HL-60/S4 treated with phorbol 12-myristate 13-acetate at 8.2 ng/mL for 4 days and 3 days (cell line): Measurements from ENCODE around the gene PROM1.

ENCODE experiments used
- in situ Hi-C: fragments of 300-500 bp; cut with MboI; formaldehyde crosslinking; loops from 2 replicates; pipeline ENCODE4 v1.15.0; 2022; ENCODE audit warnings: low sequenced_read_pairs

PROM1 gene

DNA sequence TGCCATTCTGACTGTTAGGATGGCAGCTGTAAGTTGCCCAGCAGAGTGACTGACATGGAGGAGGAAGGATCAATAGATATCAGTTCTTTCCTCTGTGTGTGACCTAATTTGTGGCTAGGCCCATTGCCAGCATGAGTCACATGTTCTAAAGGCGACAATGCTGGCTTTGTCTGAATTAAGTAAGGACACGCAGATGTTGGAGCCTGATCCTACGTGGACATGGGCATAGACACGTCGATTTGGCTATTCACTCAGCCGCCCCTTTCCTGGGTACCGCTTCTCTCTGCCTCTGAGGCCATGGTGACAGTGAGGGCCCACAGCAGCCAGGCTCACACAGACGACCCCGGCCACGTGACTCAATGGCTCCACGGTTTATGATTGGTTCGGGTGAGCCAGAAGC is 16.3 kb downstream of the PROM1 start:
- in situ Hi-C loops: no loop called here

DNA sequence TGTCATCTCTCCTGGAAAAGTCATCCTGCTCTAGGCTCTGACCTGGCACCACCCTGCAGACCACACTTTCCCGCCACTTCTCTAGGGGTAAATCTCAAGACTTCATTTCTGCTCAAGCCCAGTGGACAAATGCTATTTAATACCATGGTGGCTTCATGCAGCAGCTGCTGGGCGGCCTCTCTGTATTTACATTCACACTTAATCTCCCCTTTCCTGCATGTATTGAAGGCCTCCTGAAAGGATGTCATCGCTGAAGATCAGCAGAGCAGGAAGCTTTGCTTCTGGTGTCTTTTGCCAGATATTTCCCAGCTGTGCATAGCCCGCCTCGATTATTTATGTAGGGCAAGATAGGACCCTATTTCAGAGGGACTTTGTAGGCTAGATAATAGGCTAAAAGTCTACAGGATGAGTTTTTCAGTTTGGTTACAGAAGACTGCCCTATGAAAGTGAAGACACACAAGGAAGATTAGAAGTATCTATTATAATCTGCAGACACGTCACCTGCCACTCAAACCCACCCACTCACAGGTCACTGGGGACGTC is 17.2 kb downstream of the PROM1 start:
- in situ Hi-C loops: no loop called here

DNA sequence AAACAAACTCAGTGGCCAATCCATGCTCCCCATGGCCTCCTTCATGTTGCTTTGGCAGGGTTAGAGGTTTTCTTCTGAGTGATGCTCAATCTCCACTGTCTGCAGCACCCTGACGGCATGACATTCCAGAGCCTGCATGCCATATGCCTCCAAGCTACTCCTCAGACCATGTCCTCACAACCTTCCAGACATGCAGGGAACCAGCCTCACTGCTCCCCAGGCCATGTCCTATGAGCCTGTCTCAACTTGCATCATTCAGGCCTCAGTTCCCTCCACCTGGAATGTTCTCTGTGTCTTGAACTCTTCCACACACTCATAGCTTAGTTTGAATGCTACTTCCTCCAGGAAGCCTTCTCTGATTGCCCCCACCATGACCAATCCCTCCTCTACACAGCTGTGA is 18.8 kb downstream of the PROM1 start:
- in situ Hi-C loops: no loop called here

DNA sequence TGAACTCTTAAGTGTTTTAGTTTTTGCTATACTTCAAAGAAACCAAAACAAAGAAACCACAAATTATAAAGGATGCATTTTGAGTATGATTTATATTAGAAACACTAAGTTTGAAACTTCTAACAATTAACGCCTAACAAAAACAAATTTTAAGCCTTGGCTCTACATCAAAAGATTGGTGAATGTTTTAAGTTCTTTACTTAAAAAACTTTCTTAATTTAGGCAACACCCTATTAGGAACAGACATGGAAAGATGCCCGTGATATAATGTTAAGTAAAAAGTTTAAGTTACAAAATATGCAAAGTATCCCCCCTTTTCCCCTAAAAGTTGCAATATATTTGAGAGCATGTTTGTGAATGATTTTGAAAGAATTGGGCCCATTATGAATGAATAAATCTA is 21.2 kb downstream of the PROM1 start:
- in situ Hi-C loops: no loop called here

DNA sequence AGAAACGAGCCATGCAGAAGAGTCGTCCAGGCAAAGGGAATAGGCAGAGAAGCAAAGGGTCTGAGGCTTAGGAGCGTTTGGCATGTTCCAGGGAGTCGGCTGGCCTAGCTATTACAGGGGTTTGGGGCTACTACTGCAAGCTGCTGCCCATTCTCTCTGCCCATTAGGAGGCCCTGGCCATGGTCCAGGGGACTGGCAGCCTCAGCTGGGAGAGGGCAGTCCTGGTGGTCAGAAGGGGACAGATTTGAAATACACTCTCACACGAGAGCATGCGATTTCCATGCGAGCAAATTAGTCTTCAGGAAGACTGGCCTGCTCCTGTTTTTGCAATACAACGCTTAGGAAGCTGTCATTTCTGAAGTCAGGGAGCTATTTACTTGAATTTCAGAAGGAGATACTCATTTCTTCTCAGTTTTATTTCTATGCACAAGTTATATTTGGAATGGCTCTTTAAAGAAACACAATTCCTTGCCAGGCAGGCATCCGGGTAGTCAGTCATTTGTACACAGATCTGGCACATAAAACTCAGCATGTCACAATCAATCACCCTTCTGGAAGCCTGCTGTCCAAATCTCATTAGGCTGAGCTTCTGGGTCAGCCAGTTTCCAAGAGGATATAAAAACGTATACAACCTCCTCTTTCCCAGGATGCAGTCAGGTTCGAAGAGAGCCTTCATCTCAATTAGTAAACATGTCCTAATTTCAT is 27.0 kb downstream of the PROM1 start:
- in situ Hi-C loops: no loop called here

DNA sequence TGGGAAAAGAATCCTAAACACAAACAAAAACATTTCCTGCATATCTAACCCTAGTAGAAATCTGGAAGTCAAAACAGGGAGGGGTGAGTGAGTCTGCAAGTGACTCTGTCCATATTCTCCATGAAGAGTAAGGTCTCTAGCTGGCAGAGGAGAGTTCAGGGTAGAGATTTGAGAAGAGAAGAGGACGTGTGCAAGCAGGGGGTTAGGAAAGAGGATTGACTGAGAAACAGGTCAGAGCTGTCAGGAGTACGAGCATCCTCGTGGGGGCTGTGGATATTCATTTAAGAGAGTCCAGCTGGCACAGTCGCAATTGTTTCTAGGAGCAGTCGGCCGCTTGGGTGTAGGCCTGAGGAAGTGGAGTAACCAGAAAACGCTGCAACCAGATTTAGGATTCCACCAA is 27.9 kb downstream of the PROM1 start:
- in situ Hi-C loops: no loop called here

DNA sequence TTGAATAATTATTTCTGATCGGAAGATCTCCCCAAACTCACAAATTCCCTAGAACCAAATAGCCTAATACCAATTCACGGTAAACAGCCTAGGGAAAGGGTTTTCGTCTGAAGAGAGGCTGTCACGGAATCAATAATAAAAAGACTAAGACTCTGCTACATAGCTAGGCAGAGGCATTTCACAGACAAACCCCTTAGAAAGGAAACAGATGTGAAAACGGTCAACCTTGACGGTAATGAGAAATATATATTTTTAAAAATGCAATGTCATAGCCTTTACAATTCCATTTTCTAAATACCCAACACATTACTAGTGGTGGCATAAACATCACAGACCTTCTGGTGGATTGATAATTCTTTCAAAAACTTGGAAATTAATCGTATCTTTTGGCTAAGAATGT is 28.4 kb downstream of the PROM1 start:
- in situ Hi-C loops: no loop called here

DNA sequence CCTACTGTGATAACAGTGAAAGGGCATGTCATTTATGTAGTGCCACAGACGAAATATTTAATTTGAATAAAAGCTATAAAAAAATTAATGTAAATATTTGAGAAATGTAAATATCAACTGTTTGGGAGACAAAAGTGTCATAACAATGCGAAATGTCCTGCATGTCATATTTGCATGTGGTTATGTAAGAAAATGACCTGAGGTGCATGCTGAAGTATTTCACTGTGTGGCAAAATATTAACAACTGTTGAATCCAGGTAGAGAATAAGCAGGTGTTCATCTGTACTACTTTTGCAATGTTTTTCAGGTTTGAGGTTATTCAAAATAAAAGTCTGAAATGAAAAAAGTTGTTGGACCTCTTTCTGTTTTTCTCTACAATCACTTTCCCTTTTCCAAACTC is 30.9 kb downstream of the PROM1 start:
- in situ Hi-C loops: no loop called here

DNA sequence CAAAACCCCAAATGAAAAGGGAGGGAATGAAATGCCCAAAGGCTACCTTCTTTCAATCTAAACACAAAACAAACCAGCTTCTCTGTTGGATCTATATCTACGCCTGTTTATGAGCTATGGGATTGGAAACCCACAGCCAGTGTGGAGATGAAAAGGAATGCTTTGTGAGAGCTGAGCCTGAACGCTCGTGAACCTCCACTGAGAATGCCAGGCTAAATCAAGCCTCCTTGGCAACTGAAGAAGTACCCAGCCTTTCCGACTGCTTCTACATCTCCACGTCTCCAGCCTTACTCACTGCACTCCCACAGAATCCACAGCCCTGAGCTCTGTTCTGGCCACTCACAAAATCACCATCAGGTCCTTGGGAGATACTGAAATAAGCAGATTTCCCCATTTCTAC is 31.8 kb downstream of the PROM1 start:
- in situ Hi-C loops: no loop called here

DNA sequence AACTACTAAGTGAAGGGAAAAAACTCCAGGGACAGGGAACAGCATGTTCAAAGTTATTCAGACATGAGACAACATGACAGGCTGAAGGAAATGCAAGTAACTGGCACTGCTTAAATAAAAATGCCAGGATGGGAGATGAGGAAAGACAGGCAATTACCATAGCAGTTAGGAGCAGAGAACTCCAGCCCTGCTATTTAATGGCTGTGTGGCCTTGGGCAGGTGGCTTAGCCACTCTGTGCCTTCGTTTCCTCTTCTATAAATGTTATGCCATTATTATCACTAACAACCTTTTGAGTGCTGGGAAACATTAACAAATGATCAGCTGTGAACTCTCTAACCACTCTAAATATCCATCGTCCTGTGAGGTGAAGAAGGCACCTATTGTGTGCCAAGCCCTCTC is 32.7 kb downstream of the PROM1 start:
- in situ Hi-C loops: no loop called here

DNA sequence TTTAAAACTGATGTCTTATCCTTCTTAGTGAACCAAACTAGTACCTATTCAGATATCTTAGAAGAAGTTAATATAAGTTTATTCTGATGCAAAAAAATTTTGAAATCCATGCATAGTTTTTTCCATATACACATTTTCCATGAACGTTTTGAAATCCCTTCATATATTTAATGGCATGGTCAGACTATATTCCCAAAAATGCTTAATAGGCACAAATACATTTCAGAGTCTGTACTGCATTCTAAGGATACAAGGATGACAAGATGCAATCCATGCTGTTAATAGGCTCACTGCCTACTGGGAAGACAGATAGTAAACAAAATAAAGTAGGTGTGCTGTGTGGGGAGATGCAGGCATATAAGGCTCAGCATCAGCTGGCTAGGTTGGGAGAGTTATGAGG is 33.2 kb downstream of the PROM1 start:
- in situ Hi-C loops: no loop called here

DNA sequence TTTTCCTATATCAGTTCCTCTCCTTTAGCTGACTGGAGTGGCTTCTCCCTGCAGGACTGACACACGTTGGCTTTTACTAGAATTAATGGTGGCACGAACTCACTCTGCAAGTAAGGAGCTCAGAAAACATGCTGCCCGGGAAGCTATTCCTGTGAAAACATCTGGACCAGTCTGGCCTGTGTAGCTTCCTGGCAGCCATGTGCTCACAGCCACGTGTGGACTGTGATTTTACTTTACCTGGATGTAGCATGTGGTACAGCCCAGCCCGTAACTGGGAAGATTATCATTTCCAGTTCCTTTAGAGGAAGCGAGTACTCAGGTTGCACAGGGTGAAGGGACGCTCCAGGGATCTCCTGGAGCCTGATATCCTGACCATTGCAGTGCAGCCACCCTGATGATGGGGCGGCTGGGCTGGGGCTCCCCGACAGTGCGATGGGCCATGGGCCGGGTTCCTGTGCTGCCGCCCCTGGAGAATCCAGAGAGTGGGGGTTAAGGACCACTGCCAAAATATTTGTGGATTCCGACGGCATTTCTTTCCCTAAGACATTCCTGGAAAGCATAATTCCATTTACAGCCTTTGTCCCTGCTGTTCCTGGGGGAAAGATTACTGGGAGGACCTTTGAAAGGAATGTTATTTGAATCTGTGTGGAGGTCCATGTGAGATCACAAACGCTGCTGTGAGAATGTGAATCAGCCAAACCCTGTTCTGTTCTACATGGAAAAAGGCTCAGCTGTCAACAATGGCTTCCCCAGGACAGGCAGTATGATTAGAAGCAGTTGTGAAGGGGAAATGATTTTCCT is 35.0 kb downstream of the PROM1 start:
- in situ Hi-C loops: loop anchor here (25.0 kb wide), 1 partner anchor 213 kb away; no protein-coding TSS in a partner anchor

DNA sequence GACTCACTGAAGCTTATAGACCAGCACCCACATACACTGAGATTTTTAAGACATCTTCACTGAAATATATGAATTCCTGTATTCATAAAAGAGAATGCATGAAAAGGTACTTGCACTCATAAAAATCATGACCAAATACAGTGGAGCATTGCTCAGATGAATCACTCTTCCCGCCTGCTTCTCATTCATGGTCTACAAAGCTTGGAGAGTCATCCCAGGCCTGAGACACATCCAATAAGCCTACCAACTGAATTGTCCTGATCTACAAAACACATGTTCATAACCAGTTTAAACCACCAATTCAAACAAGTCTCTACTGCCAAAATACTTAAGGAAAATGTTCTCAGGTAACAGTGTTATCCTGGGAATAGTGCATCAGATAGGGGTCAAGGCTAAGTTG is 38.1 kb downstream of the PROM1 start:
- in situ Hi-C loops: loop anchor here (25.0 kb wide), 1 partner anchor 217 kb away; no protein-coding TSS in a partner anchor

DNA sequence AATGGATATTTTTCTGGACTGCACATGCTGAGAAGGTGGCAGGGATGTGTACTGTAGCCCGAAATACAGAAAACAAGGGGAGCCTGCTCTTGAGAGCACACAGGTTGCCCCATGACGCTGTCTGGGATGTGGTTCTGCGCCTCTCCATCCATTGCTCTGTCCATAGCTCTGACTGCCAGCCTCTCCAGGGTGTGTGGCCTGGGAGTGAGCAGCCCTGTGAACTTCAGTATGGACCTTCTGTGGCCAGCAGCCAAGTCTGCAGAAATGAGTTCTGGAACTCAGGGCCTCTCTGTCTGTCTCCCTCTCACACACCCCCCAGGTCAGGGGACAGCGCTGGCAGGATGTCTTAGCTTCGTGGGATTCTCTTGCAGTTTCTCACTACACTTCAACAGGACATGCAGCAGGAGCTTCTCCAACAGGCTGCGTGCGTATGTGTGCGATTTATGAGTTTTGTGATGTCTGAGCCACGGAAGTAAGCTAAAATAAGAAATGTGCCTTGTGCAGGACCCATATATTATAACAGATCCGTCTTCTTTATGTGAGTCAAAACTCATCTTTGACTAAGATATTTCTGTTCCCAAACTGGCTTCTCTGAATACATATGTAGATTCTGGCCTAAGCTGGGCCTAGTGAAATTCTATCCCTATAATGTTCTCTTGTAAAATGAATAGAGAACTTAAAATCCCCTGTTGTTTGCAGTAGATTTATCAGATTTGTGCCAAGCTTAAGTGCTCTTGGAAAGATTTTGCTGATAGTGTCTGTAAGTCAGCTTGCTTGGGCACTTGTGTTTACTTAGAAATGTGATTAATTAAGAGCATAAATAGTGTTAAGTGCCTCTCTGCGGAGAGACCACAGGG is 40.0 kb downstream of the PROM1 start:
- in situ Hi-C loops: loop anchor here (25.0 kb wide), 1 partner anchor 218 kb away; no protein-coding TSS in a partner anchor

DNA sequence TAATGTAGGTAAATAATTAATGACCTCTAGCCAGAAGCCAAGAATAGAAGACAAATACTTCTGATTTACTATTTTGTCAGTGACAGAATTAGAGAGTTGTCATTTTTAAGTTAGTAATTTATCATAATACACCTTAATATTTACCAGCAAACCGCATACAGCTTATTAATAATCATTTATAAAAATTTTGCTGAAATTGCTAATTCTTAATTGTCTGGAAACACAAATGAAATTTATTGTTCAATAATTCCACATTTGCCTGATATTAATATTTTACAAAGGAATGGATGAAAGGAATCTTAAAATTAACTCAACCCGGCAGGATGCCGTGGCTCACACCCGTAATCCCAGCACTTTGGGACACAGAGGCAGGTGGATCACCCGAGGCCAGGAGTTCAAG is 44.7 kb downstream of the PROM1 start:
- in situ Hi-C loops: loop anchor here (25.0 kb wide), 1 partner anchor 223 kb away; no protein-coding TSS in a partner anchor

DNA sequence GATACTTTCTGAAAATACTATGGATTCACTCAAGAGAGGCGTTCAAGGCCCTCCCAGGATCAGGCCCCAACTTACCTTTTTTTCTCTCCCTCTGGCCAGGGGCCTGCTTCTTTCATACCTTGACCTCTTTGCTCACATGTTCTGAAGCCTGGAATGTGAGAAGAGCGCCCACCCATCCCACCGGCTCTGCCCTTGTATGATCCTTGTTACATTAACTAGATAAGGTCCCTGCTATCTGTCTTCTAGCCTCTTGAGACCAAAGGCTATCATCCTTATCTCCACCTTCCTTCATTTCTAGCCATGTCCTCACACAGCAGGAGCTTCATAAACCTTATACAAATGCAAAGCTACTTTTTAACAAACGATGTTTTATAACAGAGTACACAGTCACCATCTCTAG is 45.9 kb downstream of the PROM1 start:
- in situ Hi-C loops: loop anchor here (25.0 kb wide), 1 partner anchor 224 kb away; no protein-coding TSS in a partner anchor

DNA sequence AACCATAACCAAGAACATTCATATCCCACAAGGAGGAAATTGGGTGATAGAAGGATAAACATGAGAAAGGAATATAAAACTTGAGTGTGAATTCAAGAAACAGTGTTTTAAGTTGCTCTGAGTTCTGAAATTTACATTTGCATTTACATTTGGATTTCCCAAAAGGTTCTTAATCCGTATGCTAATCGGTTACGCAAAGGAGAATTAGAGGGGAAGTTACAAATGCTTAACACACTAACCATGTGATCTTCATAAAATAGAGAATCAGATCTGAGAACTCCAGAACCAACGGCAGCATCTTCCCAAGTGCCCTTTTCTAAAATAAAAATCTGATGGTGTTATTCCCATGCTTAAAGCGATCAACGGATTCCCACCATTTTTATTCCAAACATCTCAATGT is 48.0 kb downstream of the PROM1 start:
- in situ Hi-C loops: loop anchor here (25.0 kb wide), 1 partner anchor 226 kb away; no protein-coding TSS in a partner anchor

DNA sequence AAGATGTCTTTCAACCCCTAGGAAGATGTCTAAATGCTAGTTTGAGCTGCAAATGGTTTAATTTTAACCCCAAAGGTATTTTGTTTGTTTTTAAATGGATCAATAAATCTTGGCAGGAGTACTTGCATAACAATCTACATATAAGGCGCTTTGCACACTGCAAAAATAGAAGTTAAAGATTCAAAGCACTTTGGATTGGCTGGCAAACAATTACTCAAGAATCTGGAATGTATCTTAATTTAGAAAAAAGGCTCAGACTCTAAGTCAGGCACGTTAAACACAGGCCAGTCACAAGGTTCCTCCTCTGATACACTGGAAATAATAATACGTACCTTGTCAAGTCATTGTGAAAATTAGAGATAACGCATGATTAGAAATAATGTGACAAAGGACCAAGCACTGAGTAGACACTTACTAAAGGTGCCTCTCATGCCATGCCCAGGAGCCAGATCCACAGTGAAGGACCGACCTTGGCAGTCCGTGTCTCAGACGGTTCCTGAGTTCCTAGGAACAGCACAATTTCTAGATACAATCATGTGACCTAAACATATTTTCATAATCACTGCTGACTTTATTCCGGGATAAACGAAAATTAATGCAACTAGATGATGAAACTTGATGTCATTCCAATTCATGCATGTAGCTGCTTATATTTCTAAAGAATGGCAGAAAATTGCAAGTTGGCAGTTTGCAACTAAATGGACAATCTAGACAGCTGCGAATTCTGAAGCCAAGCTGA is 49.6 kb downstream of the PROM1 start:
- in situ Hi-C loops: loop anchor here (25.0 kb wide), 1 partner anchor 228 kb away; no protein-coding TSS in a partner anchor

DNA sequence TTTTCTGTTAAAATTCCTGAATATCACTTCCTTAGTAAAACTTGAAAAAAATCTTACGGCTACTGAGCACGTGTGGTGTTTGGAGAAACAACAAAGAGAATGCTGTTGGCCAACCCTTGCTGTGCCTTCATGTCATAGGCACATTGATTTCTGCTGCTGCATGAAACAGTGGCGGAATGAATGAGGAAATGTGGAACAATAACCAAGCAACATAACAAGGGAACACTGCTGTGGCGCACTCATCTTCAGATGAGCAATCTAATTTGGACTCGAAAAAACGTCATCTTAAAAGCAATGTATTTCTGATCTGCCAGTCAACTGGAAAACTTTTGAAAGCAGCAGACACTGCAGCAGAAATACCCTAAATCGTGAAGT is 51.4 kb downstream of the PROM1 start:
- in situ Hi-C loops: loop anchor here (25.0 kb wide), 1 partner anchor 230 kb away; no protein-coding TSS in a partner anchor
